Neuronal stem cell (in vitro differentiated cells): ENCODE measurements around the gene TMEM59L.

Experiments used
- DNase-seq: peaks from one replicate; pipeline ENCODE4 v3.0.0-alpha.2; 2013; ENCODE audit warnings: low spot score
- H2AFZ ChIP-seq: one replicate; pipeline ENCODE4 v1.6.1; 2013; ENCODE audit warnings: mild to moderate bottlenecking, low read length, inconsistent platforms
- H2AK5ac ChIP-seq: 2 replicates; pipeline ENCODE4 v1.6.1; 2013; ENCODE audit warnings: low read depth, mild to moderate bottlenecking, inconsistent platforms, low read length, moderate library complexity, mixed read lengths
- H2BK120ac ChIP-seq: 2 replicates; pipeline ENCODE4 v1.6.1; 2013; ENCODE audit warnings: low read depth, mild to moderate bottlenecking, inconsistent platforms, low read length, moderate library complexity, mixed read lengths
- H2BK12ac ChIP-seq: one replicate; pipeline ENCODE4 v1.6.1; 2013; ENCODE audit warnings: low read length, inconsistent platforms
- H2BK15ac ChIP-seq: 2 replicates; pipeline ENCODE4 v1.6.1; 2013; ENCODE audit warnings: mild to moderate bottlenecking, low read length, inconsistent platforms, mixed read lengths
- H2BK5ac ChIP-seq: one replicate; pipeline ENCODE4 v1.6.1; 2013; ENCODE audit warnings: inconsistent platforms, mild to moderate bottlenecking, low read length, moderate library complexity
- H3K14ac ChIP-seq: one replicate; pipeline ENCODE4 v1.6.1; 2013; ENCODE audit warnings: low read length, inconsistent platforms
- H3K18ac ChIP-seq: 2 replicates; pipeline ENCODE4 v1.6.1; 2013; ENCODE audit warnings: low read length, inconsistent platforms
- H3K23ac ChIP-seq: 2 replicates; pipeline ENCODE4 v1.6.1; 2013; ENCODE audit warnings: low read depth, mild to moderate bottlenecking, mixed read lengths, low read length, inconsistent platforms; ENCODE audit not compliant: poor library complexity
- H3K27ac ChIP-seq: replicated peaks from 3 replicates; pipeline ENCODE4 v1.5.1; 2013; ENCODE audit warnings: low read length, inconsistent platforms
- H3K27me3 ChIP-seq, 3 experiments: 2 replicates each; pipeline ENCODE4 v1.6.1; 2013; ENCODE audit warnings: low read length in 3 of 3, mild to moderate bottlenecking in 2 of 3, inconsistent platforms in 1 of 3, low read depth in 1 of 3, mixed read lengths in 1 of 3, moderate library complexity in 1 of 3; ENCODE audit not compliant: control insufficient read depth in 3 of 3, insufficient read depth in 3 of 3
- H3K36me3 ChIP-seq, 2 donors: replicated peaks in 1 of 2; 2 replicates each; pipeline ENCODE4 v1.6.1; 2013; ENCODE audit warnings: low read length in 2 of 2; ENCODE audit not compliant: control insufficient read depth in 2 of 2, insufficient read depth in 2 of 2
- H3K4ac ChIP-seq: 2 replicates; pipeline ENCODE4 v1.6.1; 2013; ENCODE audit warnings: inconsistent platforms, mild to moderate bottlenecking, low read length, moderate library complexity
- H3K4me1 ChIP-seq, 2 donors: 1 replicate in 1 of 2; 2 replicates in 1 of 2; pipeline ENCODE4 v1.6.1; 2013; ENCODE audit warnings: low read length in 2 of 2, low read depth in 1 of 2; ENCODE audit not compliant: control insufficient read depth in 2 of 2, insufficient read depth in 1 of 2
- H3K4me2 ChIP-seq: one replicate; pipeline ENCODE4 v1.6.1; 2013; ENCODE audit warnings: mild to moderate bottlenecking, low read length, inconsistent platforms; ENCODE audit not compliant: insufficient read depth, poor library complexity, severe bottlenecking
- H3K4me3 ChIP-seq, 2 donors: 2 replicates each; pipeline ENCODE4 v1.5.1; 2013; ENCODE audit warnings: low read length in 2 of 2, mild to moderate bottlenecking in 2 of 2, inconsistent platforms in 1 of 2, moderate library complexity in 1 of 2
- H3K79me1 ChIP-seq: one replicate; pipeline ENCODE4 v1.6.1; 2013; ENCODE audit warnings: low read depth, mild to moderate bottlenecking, inconsistent platforms, low read length, moderate library complexity
- H3K9ac ChIP-seq: one replicate; pipeline ENCODE4 v1.6.1; 2013; ENCODE audit warnings: mild to moderate bottlenecking, low read depth, low read length, inconsistent platforms; ENCODE audit not compliant: poor library complexity
- H3K9me3 ChIP-seq, 2 donors: replicated peaks in 1 of 2; 2 replicates each; pipeline versions ENCODE3 to v1.6.1; 2013; ENCODE audit warnings: low read length in 2 of 2, mild to moderate bottlenecking in 2 of 2, inconsistent platforms in 1 of 2, low read depth in 1 of 2, mixed read lengths in 1 of 2, moderate library complexity in 1 of 2; ENCODE audit not compliant: control insufficient read depth in 2 of 2, insufficient read depth in 1 of 2
- H4K8ac ChIP-seq: one replicate; pipeline ENCODE4 v1.6.1; 2013; ENCODE audit warnings: low read depth, mild to moderate bottlenecking, inconsistent platforms, low read length, moderate library complexity
- H4K91ac ChIP-seq: one replicate; pipeline ENCODE4 v1.6.1; 2013; ENCODE audit warnings: low read length, low read depth, mild to moderate bottlenecking, inconsistent platforms; ENCODE audit not compliant: poor library complexity
- WGBS, 2 donors: extraction: QIAGEN DNeasy Blood & Tissue Kit; methylation state at CpG; one replicate each; pipeline ENCODE4 v1.1.7; 2013; ENCODE audit warnings: missing lambda C conversion rate in 2 of 2, mixed read lengths in 1 of 2; ENCODE audit not compliant: insufficient read length in 2 of 2, insufficient replicate concordance in 1 of 2; ENCODE audit errors: extremely low coverage in 2 of 2; 5-methylcytosine and 5-hydroxymethylcytosine counted together

The TMEM59L gene

GRCh38 chr19:18660051-18660910 lies 47.6 kb downstream of the TMEM59L start:
- Histone ChIP-seq H3K27ac (no peak overlapping the region), H2BK5ac (peak overlapping the region; percentile 20), H2AK5ac (peak overlapping the region; percentile 73), H3K79me1 (peaks cover 7% of the 10 kb centered on the region), H4K8ac (no peak overlapping the region), H3K9ac (no peak overlapping the region), H4K91ac (no peak overlapping the region), H3K18ac (peak overlapping the region; percentile 58), H3K23ac (peak overlapping the region; percentile 47), H3K4me2 (no peak overlapping the region), H2BK120ac (no peak overlapping the region), H3K4me3 (no peak overlapping the region), H3K9me3 (no peaks in the 10 kb centered on the region), H3K4me1 (peaks cover 38 to 39% of the 10 kb centered on the region in 2 donors), H3K14ac (no peak overlapping the region), H3K36me3 (peaks cover 2 to 4% of the 10 kb centered on the region in 2 donors), H3K4ac (peak overlapping the region; percentile 28), H3K27me3 (no peaks in the 10 kb centered on the region), H2AFZ (no peak overlapping the region), H2BK15ac (no peak overlapping the region), H2BK12ac (no peak overlapping the region)
- WGBS, 2 donors, result no CpG with 5 or more reads among the region's 37 CpGs
- DNase-seq, result no peak

GRCh38 chr19:18660939-18661670 lies 48.4 kb downstream of the TMEM59L start:
- H3K4ac ChIP-seq, result peak overlapping the region; percentile 28
- H2BK120ac ChIP-seq, result no peak overlapping the region
- peak overlapping the region; percentile 47 for H3K23ac ChIP-seq
- no peak overlapping the region for H3K4me2 ChIP-seq
- no peak overlapping the region for H2AFZ ChIP-seq
- H4K8ac ChIP-seq, result no peak overlapping the region
- peaks cover 33 to 36% of the 10 kb centered on the region in 2 donors for H3K4me1 ChIP-seq
- H4K91ac ChIP-seq, result no peak overlapping the region
- H3K27ac ChIP-seq, result no peak overlapping the region
- H3K18ac ChIP-seq, result peak overlapping the region; percentile 58
- H3K79me1 ChIP-seq, result peaks cover 3% of the 10 kb centered on the region
- H3K9me3 ChIP-seq, result no peaks in the 10 kb centered on the region
- no peaks in the 10 kb centered on the region for H3K27me3 ChIP-seq
- peaks cover 2 to 7% of the 10 kb centered on the region in 2 donors for H3K36me3 ChIP-seq
- H2BK5ac ChIP-seq, result no peak overlapping the region
- no peak overlapping the region for H3K9ac ChIP-seq
- no peak overlapping the region for H3K14ac ChIP-seq
- no peak overlapping the region for H2BK15ac ChIP-seq
- H2AK5ac ChIP-seq, result peak overlapping the region; percentile 65
- DNase-seq, result no peak
- H3K4me3 ChIP-seq, result no peak overlapping the region
- whole genome bisulfite sequencing, 2 donors, result no CpG with 5 or more reads among the region's 10 CpGs
- H2BK12ac ChIP-seq, result no peak overlapping the region

GRCh38 chr19:18662972-18663732 lies 50.5 kb downstream of the TMEM59L start:
- Histone ChIP-seq H3K4me3 (peak overlapping the region in 1 of 2 donors; percentile 39), H2BK12ac (no peak overlapping the region), H2AK5ac (peak overlapping the region; percentile 41), H3K27me3 (no peaks in the 10 kb centered on the region), H3K23ac (no peak overlapping the region), H3K79me1 (peaks cover 4% of the 10 kb centered on the region), H3K4me2 (peak overlapping the region; percentile 13), H3K9ac (no peak overlapping the region), H2BK15ac (no peak overlapping the region), H3K27ac (no peak overlapping the region), H2AFZ (no peak overlapping the region), H4K8ac (no peak overlapping the region), H3K4me1 (peaks cover 12 to 21% of the 10 kb centered on the region in 2 donors), H4K91ac (no peak overlapping the region), H3K18ac (peak overlapping the region; percentile 5), H2BK5ac (no peak overlapping the region), H3K14ac (no peak overlapping the region), H2BK120ac (peak overlapping the region; percentile 35), H3K9me3 (peaks cover 0 to 2% of the 10 kb centered on the region in 2 donors), H3K36me3 (peaks cover 7 to 22% of the 10 kb centered on the region in 2 donors), H3K4ac (no peak overlapping the region)
- DNase-seq, result no peak
- no CpG with 5 or more reads among the region's 15 CpGs for WGBS, 2 donors
